Brain microvascular endothelial cell (primary cell): ENCODE results near the gene SRGAP3.

ENCODE experiments used
- DNase-seq: peaks from one replicate; pipeline ENCODE4 v3.0.0-alpha.2; 2020
- H3K27ac ChIP-seq: fragments of 250-450 bp; sonication (Bioruptor Pico); 2 replicates; pipeline ENCODE4 v1.5.1; 2020; ENCODE audit warnings: mild to moderate bottlenecking, moderate library complexity
- H3K27me3 ChIP-seq: fragments of 250-450 bp; sonication (Bioruptor Pico); replicated peaks from 2 replicates; pipeline ENCODE4 v1.5.1; 2020; ENCODE audit warnings: mild to moderate bottlenecking
- H3K36me3 ChIP-seq: fragments of 250-450 bp; sonication (Bioruptor Pico); replicated peaks from 2 replicates; pipeline ENCODE4 v1.5.1; 2020; ENCODE audit warnings: mild to moderate bottlenecking
- H3K4me3 ChIP-seq: 2 replicates; pipeline ENCODE4 v1.5.1; 2011; ENCODE audit warnings: low read depth, mild to moderate bottlenecking, control low read depth, low read length, moderate library complexity
- CTCF ChIP-seq: IDR thresholded peaks from 2 replicates; pipeline ENCODE4 v1.5.1; 2011; ENCODE audit warnings: low read depth, mild to moderate bottlenecking, moderate library complexity, low read length, control low read depth, inconsistent platforms; ENCODE audit errors: missing control alignments
- in situ Hi-C: cut with HindIII; loops from 2 replicates; pipeline ENCODE4 v1.10.0; 2017; ENCODE audit warnings: low sequenced_read_pairs, low pct_ligation_motif_present

Gene SRGAP3

GRCh38 chr3:9121366-9122001 is 128.0 kb downstream of the SRGAP3 start:
- in situ Hi-C loops, result no loop called here
- no peak for DNase-seq
- H3K27me3 ChIP-seq, result no peaks in the 10 kb centered on the region
- no peak overlapping the region for H3K27ac ChIP-seq
- TF ChIP-seq CTCF, result no peak
- H3K4me3 ChIP-seq, result no peak overlapping the region
- H3K36me3 ChIP-seq, result no peaks in the 10 kb centered on the region

- no peaks in the 10 kb centered on the region for H3K27me3 ChIP-seq
- H3K36me3 ChIP-seq, result no peaks in the 10 kb centered on the region
- in situ Hi-C loops, result no loop called here
- no peak overlapping the region for H3K4me3 ChIP-seq
- DNase-seq, result no peak
- no peak overlapping the region for H3K27ac ChIP-seq
- TF ChIP-seq CTCF, result no peak
Measured at GRCh38 chr3:9119331-9119730, 130.1 kb downstream of the SRGAP3 start.

- no peaks in the 10 kb centered on the region for H3K27me3 ChIP-seq
- in situ Hi-C loops, result no loop called here
- no peaks in the 10 kb centered on the region for H3K36me3 ChIP-seq
- no peak overlapping the region for H3K4me3 ChIP-seq
- TF ChIP-seq CTCF, result no peak
- no peak for DNase-seq
- no peak overlapping the region for H3K27ac ChIP-seq
Measured at GRCh38 chr3:9118222-9118621, 131.2 kb downstream of the SRGAP3 start.

GRCh38 chr3:9117220-9117619 is 132.2 kb downstream of the SRGAP3 start:
- in situ Hi-C loops, result no loop called here
- Histone ChIP-seq H3K4me3 (no peak overlapping the region), H3K36me3 (no peaks in the 10 kb centered on the region), H3K27ac (no peak overlapping the region), H3K27me3 (no peaks in the 10 kb centered on the region)
- TF ChIP-seq CTCF, result no peak
- DNase-seq, result no peak

GRCh38 chr3:9116336-9116735 is 133.1 kb downstream of the SRGAP3 start:
- no peak overlapping the region for H3K4me3 ChIP-seq
- TF ChIP-seq CTCF, result no peak
- no peaks in the 10 kb centered on the region for H3K36me3 ChIP-seq
- no peak for DNase-seq
- H3K27me3 ChIP-seq, result no peaks in the 10 kb centered on the region
- H3K27ac ChIP-seq, result no peak overlapping the region
- in situ Hi-C loops, result no loop called here

GRCh38 chr3:9115336-9115735 is 134.1 kb downstream of the SRGAP3 start:
- no peaks in the 10 kb centered on the region for H3K27me3 ChIP-seq
- H3K4me3 ChIP-seq, result no peak overlapping the region
- no peak overlapping the region for H3K27ac ChIP-seq
- no peak for TF ChIP-seq CTCF
- DNase-seq, result no peak
- H3K36me3 ChIP-seq, result no peaks in the 10 kb centered on the region
- in situ Hi-C loops, result no loop called here
